Measurements from ENCODE around the gene KHDC4. TPM values are rescaled to one million over a fixed set of nuclear protein-coding genes. Genes with fewer than 3 reads are reported as not detected.

The KHDC4 gene
- total and polyA plus RNA-seq, 10 of the 15 experiments (the other 5 are each of a cell fraction or from before 2014, with no cell fraction given), result 11.7 to 109 (median 41.9) TPM

GRCh38 chr1:155871390-155871789, 62.8 kb downstream of the KHDC4 start:
- BruUV-seq (replicated peaks), result no TSS peak
- ChIA-PET POLR2A (interaction anchor here (0.7 kb wide), 1 partner anchor 35 kb away, joined by 5 read pairs; no protein-coding TSS in a partner anchor), RAD21 (ENCODE audit: unreplicated experiment) (no interaction called here), SMC1A (ENCODE audit: uncharacterized antibody, unreplicated experiment) (interaction anchor here (0.8 to 1.8 kb wide), 2 partner anchors 7 to 9 kb away, joined by 3 to 6 read pairs; no protein-coding TSS in a partner anchor), CTCF (interaction anchor here (0.8 to 1.4 kb wide), 4 partner anchors 19 to 274 kb away, joined by 3 to 4 read pairs (median 4); no protein-coding TSS in a partner anchor)
- Histone ChIP-seq H3K9ac (ENCODE audit: control insufficient read depth, insufficient read depth, low read length) (no peak overlapping the region), H3K9me3 (replicated peaks; ENCODE audit: control insufficient read depth, insufficient read depth, low read length) (no peaks in the 10 kb centered on the region), H3K4me2 (ENCODE audit: control insufficient read depth, insufficient read depth) (no peak overlapping the region), H3K4me1 (ENCODE audit: control insufficient read depth, insufficient read depth, low read length) (no peaks in the 10 kb centered on the region), H3K27me3 (replicated peaks in 1 of 2; ENCODE audit: control insufficient read depth in 2 of 2, insufficient read depth in 2 of 2, low read length in 1 of 2) (no peaks in the 10 kb centered on the region), H2AFZ (ENCODE audit: control insufficient read depth, low read depth, low read length) (no peak overlapping the region), H3K79me2 (ENCODE audit: control insufficient read depth, insufficient read depth, low read length) (no peaks in the 10 kb centered on the region), H3K36me3 (ENCODE audit: control insufficient read depth in 2 of 2, insufficient read depth in 2 of 2, low read length in 1 of 2) (peaks cover 0 to 1% of the 10 kb centered on the region in 2 experiments; a peak in 3 of 4 replicates), H3K4me3 (no peak overlapping the region), H3K27ac (ENCODE audit: control insufficient read depth, insufficient read depth) (no peak overlapping the region), H4K20me1 (ENCODE audit: control insufficient read depth, insufficient read depth) (no peaks in the 10 kb centered on the region)
- DNase-seq (ENCODE audit: low read depth, low spot score), result no peak
- no peak for FAIRE-seq
- no peak for ATAC-seq
- TF ChIP-seq HCFC1 (IDR thresholded peaks at IDR 0.05; ENCODE audit: low read length), result no peak
- no peak for TF ChIP-seq PBX3 (IDR thresholded peaks at IDR 0.05; ENCODE audit: insufficient replicate concordance, low read depth, low read length)
- TF ChIP-seq CREB1 (IDR thresholded peaks at IDR 0.05; ENCODE audit: low read depth), result no peak
- no peak for TF ChIP-seq JUND (IDR thresholded peaks at IDR 0.05; ENCODE audit: low read depth, low read length)
- 50% methylated on average over 1 of the region's 1 CpG for WGBS (ENCODE audit: insufficient coverage, insufficient replicate concordance, low lambda C conversion rate, missing lambda C conversion rate)
- in situ Hi-C loops (cut with MboI), result no loop called here
- intact Hi-C loops (cut with micrococcal nuclease; ENCODE audit: unreplicated experiment), result no loop called here

- TF ChIP-seq EP300 (IDR thresholded peaks at IDR 0.05; ENCODE audit: borderline replicate concordance in 1 of 2, control insufficient read depth in 1 of 2, low read depth in 2 of 2, low read length in 2 of 2) (no peak), FOXK2 (IDR thresholded peaks at IDR 0.05) (no peak), SREBF1 (IDR thresholded peaks at IDR 0.05; ENCODE audit: low read length) (no peak), E2F4 (IDR thresholded peaks at IDR 0.05; ENCODE audit: low read depth, low read length) (no peak), TCF12 (IDR thresholded peaks at IDR 0.05; ENCODE audit: low read depth, low read length) (no peak), DPF2 (IDR thresholded peaks at IDR 0.05) (no peak), PAX5 (IDR thresholded peaks at IDR 0.05; ENCODE audit: borderline replicate concordance, low read depth, low read length) (no peak), NFYB (IDR thresholded peaks at IDR 0.05; ENCODE audit: insufficient read depth, low read depth, low read length) (no peak), SUZ12 (IDR thresholded peaks at IDR 0.05; ENCODE audit: unreplicated experiment) (no peak), CBX5 (IDR thresholded peaks at IDR 0.05; ENCODE audit: low read depth) (no peak), HDAC6 (IDR thresholded peaks at IDR 0.05; ENCODE audit: unreplicated experiment) (no peak), MEF2B (IDR thresholded peaks at IDR 0.05; ENCODE audit: partially characterized antibody, poor library complexity, severe bottlenecking) (no peak), NFXL1 (IDR thresholded peaks at IDR 0.05; ENCODE audit: borderline replicate concordance) (no peak)
- Histone ChIP-seq H3K9me3 (replicated peaks; ENCODE audit: control insufficient read depth, insufficient read depth, low read length) (no peaks in the 10 kb centered on the region), H2AFZ (ENCODE audit: control insufficient read depth, low read depth, low read length) (no peak overlapping the region), H3K4me2 (ENCODE audit: control insufficient read depth, insufficient read depth) (no peak overlapping the region), H3K27ac (ENCODE audit: control insufficient read depth, insufficient read depth) (no peak overlapping the region), H3K4me1 (ENCODE audit: control insufficient read depth, insufficient read depth, low read length) (no peaks in the 10 kb centered on the region), H3K36me3 (ENCODE audit: control insufficient read depth in 2 of 2, insufficient read depth in 2 of 2, low read length in 1 of 2) (peaks cover 0 to 1% of the 10 kb centered on the region in 2 experiments; a peak in 3 of 4 replicates), H3K27me3 (replicated peaks in 1 of 2; ENCODE audit: control insufficient read depth in 2 of 2, insufficient read depth in 2 of 2, low read length in 1 of 2) (no peaks in the 10 kb centered on the region), H3K9ac (ENCODE audit: control insufficient read depth, insufficient read depth, low read length) (no peak overlapping the region), H3K79me2 (ENCODE audit: control insufficient read depth, insufficient read depth, low read length) (no peaks in the 10 kb centered on the region), H4K20me1 (ENCODE audit: control insufficient read depth, insufficient read depth) (no peaks in the 10 kb centered on the region), H3K4me3 (no peak overlapping the region)
- BruUV-seq (replicated peaks), result no TSS peak
- ATAC-seq, result no peak
- CTCF ChIA-PET, result interaction anchor here (1.0 to 1.3 kb wide), 3 partner anchors 10 to 54 kb away, joined by 3 to 6 read pairs (median 3); no protein-coding TSS in a partner anchor
- RAD21 ChIA-PET (ENCODE audit: unreplicated experiment), result no interaction called here
- SMC1A ChIA-PET (ENCODE audit: uncharacterized antibody, unreplicated experiment), result no interaction called here
- intact Hi-C loops (cut with micrococcal nuclease; ENCODE audit: unreplicated experiment), result no loop called here
- in situ Hi-C loops (cut with MboI), result no loop called here
- DNase-seq (ENCODE audit: low read depth, low spot score), result no peak
- FAIRE-seq, result no peak
- POLR2A ChIA-PET, result interaction anchor here (1.6 kb wide), 1 partner anchor 8 kb away, joined by 10 read pairs; the partner anchor contains the start of gene SYT11
- 89% methylated on average over 8 of the region's 8 CpGs for WGBS (ENCODE audit: insufficient coverage, insufficient replicate concordance, low lambda C conversion rate, missing lambda C conversion rate)
Measured at GRCh38 chr1:155867766-155868165, 66.4 kb downstream of the KHDC4 start.
